HG03064 (cell line): ENCODE results near the gene REG3G.
A peak's percentile ranks its signal among the peaks of the same experiment; 100 is the strongest.

Experiments used
- ATAC-seq: cut with Tn5 transposase; IDR thresholded peaks from one replicate; pipeline ENCODE4 v1.9.1; 2021; ENCODE audit warnings: low read depth; ENCODE audit not compliant: unreplicated experiment

The REG3G gene

DNA sequence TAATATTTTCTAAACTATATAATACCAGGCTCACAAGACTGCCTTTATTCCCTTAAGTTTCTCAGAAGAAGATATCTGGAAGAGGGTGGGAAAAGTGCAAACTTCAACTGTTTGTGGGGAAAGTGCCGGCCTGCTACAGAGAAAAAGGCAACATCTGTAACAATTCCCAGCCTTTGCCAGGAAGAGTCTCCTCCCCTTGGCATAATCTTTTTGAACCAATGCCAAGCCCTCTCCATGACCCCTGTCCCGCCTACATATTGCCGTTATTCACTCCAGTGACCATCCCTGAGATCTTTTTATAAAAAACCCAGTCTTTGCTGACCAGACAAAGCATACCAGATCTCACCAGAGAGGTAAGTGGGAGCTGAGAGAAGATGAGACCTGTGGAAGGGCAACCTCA, at the start of gene REG3G:
TSS of gene REG3G (plus strand) at position 282 of the 400 bp plus-strand sequence. CDS start 392 bp downstream, outside the sequence.
- ATAC-seq = no peak

GRCh38 chr2:78977661-78978145, 47.8 kb upstream of the REG3G start:
- peak; percentile 96 for ATAC-seq

DNA sequence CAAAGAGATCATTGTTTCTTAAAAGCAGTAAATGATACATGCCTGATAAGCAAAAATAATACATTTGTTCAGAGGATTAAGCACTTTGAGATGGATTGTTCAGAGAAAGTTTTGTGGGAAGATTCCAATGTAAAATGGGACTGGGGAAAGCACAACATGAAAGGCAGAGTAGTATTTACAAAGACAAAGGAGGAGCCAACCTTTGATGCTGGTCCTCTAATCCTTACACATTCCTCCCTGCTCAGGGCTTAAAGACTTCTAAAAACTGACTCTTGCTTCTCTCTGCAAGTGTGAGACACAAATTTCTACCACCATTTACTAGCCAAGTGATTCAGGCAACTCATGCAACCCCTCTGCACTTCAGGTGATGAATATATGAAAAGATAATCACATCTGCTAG, 47.2 kb upstream of the REG3G start:
- no peak for ATAC-seq

- ATAC-seq = no peak
Measured at GRCh38 chr2:78979380-78980151, 45.9 kb upstream of the REG3G start.

GRCh38 chr2:78980152-78980465, 45.4 kb upstream of the REG3G start:
- ATAC-seq = no peak

- ATAC-seq = no peak
Measured at GRCh38 chr2:78980871-78981270, 44.6 kb upstream of the REG3G start.

DNA sequence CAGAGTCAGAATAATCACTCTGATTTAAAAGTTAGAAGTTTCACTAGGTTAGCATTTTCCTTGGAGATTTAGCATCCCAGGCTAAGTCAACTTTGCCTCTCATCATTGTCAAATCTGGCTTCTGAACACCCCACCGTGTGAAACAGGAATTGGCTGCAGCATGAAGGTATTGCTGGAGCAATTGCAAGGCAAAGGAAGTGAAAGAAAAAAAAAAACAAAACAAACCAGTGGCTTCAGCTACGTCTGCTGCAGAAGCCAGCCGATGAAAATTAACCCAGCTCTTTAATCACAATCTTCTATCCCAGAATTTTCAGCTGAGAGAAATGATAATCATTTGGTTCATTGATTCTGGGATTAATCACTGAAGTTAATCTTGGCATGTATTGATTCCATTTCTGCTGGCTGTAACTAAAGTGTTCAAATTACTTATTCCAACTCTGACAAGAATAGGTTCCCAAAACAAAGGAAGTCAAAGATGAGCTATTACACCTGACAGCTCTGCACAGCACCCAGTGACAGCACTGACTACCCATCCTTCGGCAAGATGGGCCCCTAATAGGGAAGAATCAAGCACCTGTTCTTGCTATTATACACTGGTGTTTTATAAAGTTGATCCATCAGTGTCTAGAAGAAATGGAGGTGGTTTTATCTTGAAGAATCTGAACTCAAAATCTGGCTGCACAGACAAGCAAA, 42.7 kb upstream of the REG3G start:
- ATAC-seq = no peak

DNA sequence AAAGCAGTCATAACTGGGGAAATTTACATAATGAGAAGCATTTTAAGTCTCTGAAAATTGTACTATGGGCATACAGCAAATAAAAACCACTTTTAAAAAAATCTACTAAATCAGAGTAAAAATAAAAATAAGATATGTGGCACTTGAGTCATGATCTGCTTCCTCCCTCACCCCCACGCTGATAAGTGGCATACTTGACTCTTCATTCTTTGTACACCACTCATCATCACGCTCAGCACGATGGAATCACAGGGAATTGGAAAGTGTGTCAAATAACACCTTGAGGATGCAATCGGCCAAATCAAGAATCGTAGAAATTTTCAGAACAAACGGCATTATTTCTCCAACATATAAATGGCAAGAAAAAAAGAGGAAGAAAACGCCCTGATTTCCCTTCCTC, 41.1 kb upstream of the REG3G start:
- ATAC-seq = no peak

GRCh38 chr2:78985558-78985957, 39.9 kb upstream of the REG3G start:
- no peak for ATAC-seq

GRCh38 chr2:78989051-78989450, 36.5 kb upstream of the REG3G start:
- ATAC-seq = no peak

DNA sequence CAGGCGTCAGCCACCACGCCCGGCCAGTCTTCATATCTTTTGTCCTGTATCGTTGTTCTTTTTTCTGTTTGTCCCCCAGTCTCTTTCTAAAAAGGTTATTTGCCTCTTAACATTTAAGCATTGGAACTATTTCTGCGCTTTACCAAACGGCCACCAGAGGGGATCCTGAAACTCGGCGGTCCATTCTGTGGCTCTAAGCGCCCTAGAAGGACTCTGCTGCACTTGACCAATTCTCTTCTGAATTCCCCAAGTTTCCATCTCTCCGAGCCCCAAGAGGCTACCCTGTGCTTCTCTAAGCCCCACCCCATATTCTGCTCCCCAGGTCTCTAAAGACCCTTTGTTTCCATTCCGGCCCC, 33.1 kb upstream of the REG3G start:
- ATAC-seq = no peak

GRCh38 chr2:78992807-78993517, 32.5 kb upstream of the REG3G start:
- no peak for ATAC-seq

DNA sequence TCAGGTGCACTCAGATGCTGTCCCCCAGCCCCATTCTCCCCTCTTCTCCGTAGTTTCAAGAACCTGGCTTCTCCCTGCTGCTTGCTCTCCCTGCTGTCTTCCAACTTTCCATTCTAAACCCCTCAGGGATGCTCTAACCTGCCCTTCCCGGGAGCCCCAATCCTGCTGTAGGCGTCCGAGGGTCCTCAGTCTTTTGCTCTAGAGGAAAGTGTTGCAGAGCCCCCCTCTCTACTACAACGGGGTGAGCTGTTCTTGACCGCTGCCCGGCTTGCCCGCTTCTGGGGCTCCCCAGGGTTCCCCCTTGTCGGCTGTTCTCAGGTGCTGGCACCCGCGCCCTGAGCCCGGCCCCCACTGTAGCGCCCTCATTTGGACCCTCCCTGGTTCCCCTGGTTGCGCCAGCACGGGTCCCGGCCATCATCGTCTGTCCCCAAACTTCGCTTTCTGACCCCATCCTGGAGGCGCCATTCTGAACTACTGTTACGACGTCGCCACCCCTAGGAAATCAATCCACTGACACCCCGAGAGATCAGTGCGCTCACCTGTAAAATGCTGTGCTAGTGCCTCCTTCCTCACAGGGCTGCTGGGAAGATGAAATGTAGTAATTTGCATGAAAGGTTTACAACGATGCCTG, 31.9 kb upstream of the REG3G start:
- ATAC-seq = no peak

GRCh38 chr2:78994789-78995188, 30.7 kb upstream of the REG3G start:
- no peak for ATAC-seq

GRCh38 chr2:78999406-78999805, 26.1 kb upstream of the REG3G start:
- no peak for ATAC-seq

DNA sequence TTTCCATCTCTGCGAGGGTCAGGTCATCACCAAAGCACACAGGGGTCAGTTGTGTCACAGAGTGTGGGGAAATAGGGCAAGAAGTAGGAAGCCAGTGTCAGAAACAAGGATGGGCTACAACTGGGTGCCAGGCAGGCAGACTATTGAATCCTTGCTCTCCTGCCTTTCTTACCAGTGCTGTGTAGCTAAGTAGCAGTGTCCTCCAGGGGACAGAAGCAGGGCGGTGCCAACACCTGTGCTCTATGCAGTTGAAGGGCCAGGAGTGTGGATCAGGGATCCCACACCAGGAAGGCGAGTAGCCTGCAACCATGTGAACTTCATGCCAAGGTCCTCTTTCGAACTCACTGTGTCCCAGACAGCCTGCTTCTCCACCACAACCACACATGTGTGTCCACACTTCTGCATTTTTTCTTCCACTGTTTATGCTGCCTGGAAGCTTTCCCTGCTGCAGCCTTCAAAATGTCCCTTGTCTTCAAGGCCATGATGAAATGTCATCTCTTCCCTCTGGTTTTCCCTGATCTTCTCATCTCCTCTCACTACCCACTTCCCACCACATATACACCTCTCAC, 25.4 kb upstream of the REG3G start:
- no peak for ATAC-seq

DNA sequence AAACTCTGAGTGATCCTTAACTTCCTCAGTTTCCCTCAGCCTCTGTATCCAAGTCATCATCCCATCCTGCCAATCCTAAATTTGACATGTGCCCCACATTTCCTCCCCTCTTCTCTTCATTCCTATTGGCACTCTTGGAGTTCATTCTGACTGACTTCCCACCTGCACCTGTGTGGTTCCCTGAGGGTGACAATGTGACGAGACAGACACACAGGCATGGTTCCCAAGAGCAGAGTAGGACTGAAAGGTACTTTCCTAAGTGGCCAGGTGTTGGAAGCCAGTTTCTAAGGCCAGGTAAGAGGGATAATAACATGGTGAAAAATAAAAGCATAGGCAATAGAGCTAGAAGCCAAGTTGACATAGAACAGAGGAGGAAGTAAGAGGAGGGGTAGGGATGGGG, 24.2 kb upstream of the REG3G start:
- ATAC-seq = no peak

DNA sequence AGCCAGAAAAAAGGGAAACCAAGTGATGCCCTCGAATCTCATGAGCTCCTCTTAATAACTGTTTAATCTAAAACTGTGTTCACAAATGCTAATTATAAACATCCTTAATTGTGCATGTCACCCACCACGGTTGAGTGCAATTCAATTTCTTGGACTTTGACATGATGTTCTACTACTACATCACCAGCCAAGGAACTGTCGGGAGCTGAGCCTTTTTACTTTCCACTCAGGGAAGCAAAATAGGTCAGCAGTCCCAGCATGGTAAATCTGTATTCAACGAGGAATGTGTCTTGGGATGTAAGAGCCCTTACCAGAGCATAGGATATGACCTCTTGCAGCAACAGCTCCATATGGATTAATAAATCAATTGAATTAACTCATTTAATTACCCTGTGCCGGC, 20.8 kb upstream of the REG3G start:
- no peak for ATAC-seq

- no peak for ATAC-seq
Measured at GRCh38 chr2:79005216-79005615, 20.3 kb upstream of the REG3G start.

- no peak for ATAC-seq
Measured at GRCh38 chr2:79009388-79009787, 16.1 kb upstream of the REG3G start.

DNA sequence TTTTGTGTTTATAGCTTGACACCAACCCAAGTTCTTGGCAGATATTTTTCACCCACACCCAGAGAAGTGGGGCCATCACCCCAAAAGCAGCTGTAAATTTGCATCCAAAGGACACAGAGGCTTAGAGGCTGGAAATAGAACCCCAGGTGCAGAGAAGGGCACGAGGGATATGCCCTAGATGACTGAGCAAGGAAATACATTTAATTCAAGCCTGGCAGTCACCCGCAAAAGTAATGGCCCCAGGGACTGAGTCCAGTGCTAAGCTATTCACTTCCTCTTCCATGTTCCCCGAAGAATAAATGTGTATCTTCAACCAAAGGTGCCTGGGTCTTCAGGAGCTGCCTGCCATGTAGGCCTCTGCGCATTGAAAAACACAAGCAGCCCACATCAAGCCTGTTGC, 14.0 kb upstream of the REG3G start:
- ATAC-seq = no peak
